GM12878 (cell line): ENCODE data around the gene SPINK8. TPM values are rescaled to one million over a fixed set of nuclear protein-coding genes. Genes with fewer than 3 reads are reported as not detected.

Experiments
- ATAC-seq: fragments of 200-7000 bp; cut with Tn5 transposase; 3 replicates; pipeline ENCODE4 v1.9.1; 2020; ENCODE audit warnings: mild to moderate bottlenecking, moderate library complexity
- BruUV-seq: library from RNA; stranded (reverse); fragments of 400-500 nt; replicated peaks from 2 replicates; lab custom pipeline; 2021; lab: Mats Ljungman, UMichigan
- CTCF ChIA-PET: fragments of 300-600 bp; sonication (Branson Sonifier 250); formaldehyde crosslinking; extraction: SDS; loops from one replicate; lab custom pipeline; 2021; ENCODE audit warnings: inconsistent platforms; lab: Yijun Ruan, JAX
- POLR2A ChIA-PET: fragments of 350-600 bp; formaldehyde crosslinking; extraction: SDS; loops from one replicate; lab custom pipeline; 2021; ENCODE audit warnings: inconsistent platforms; lab: Charles Lee
- RAD21 ChIA-PET: fragments of 300-600 bp; sonication (Branson Sonifier 250); formaldehyde crosslinking; loops from one replicate; lab custom pipeline; 2023; ENCODE audit warnings: antibody characterized with exemption; ENCODE audit not compliant: unreplicated experiment; lab: Charles Lee
- SMC1A ChIA-PET: fragments of 300-600 bp; sonication (Branson Sonifier 250); formaldehyde crosslinking; loops from one replicate; lab custom pipeline; 2023; ENCODE audit not compliant: unreplicated experiment, uncharacterized antibody; lab: Charles Lee
- DNase-seq: peaks from one replicate; pipeline ENCODE4 v3.0.0-alpha.2; 2011; ENCODE audit warnings: low read depth, low spot score
- FAIRE-seq: peaks from 3 replicates; lab custom pipeline; 2011; peaks lifted over from hg19 to GRCh38; lab: Jason Lieb, UNC
- H2AFZ ChIP-seq: 2 replicates; pipeline ENCODE4 v1.6.0; 2011; ENCODE audit warnings: low read depth, low read length, control low read depth; ENCODE audit not compliant: control insufficient read depth
- H3K27ac ChIP-seq: 2 replicates; pipeline ENCODE4 v1.5.1; 2011; ENCODE audit warnings: control low read depth; ENCODE audit not compliant: control insufficient read depth, insufficient read depth
- H3K27me3 ChIP-seq, 2 experiments: replicated peaks in 1 of 2; 2 replicates each; pipeline versions ENCODE4 v1.6.0 to v1.6.1; 2011; ENCODE audit warnings: low read length in 1 of 2; ENCODE audit not compliant: control insufficient read depth in 2 of 2, insufficient read depth in 2 of 2
- H3K36me3 ChIP-seq, 2 experiments: 2 replicates each; pipeline ENCODE4 v1.5.1; 2011; ENCODE audit warnings: low read length in 1 of 2; ENCODE audit not compliant: control insufficient read depth in 2 of 2, insufficient read depth in 2 of 2
- H3K4me1 ChIP-seq: 2 replicates; pipeline ENCODE4 v1.6.1; 2011; ENCODE audit warnings: mild to moderate bottlenecking, low read length, moderate library complexity, mixed read lengths; ENCODE audit not compliant: control insufficient read depth, insufficient read depth
- H3K4me2 ChIP-seq: 2 replicates; pipeline ENCODE4 v1.6.0; 2011; ENCODE audit warnings: control low read depth; ENCODE audit not compliant: control insufficient read depth, insufficient read depth
- H3K4me3 ChIP-seq: fragments of 200-600 bp; sonication (generic); 2 replicates; pipeline ENCODE4 v1.5.1; 2016
- H3K79me2 ChIP-seq: 2 replicates; pipeline ENCODE4 v1.6.0; 2011; ENCODE audit warnings: low read length; ENCODE audit not compliant: control insufficient read depth, insufficient read depth
- H3K9ac ChIP-seq: 2 replicates; pipeline ENCODE4 v1.8.0; 2011; ENCODE audit warnings: low read length, control low read depth, mixed read lengths; ENCODE audit not compliant: control insufficient read depth, insufficient read depth
- H3K9me3 ChIP-seq: replicated peaks from 3 replicates; pipeline ENCODE4 v1.5.1; 2011; ENCODE audit warnings: mild to moderate bottlenecking, low read length; ENCODE audit not compliant: control insufficient read depth, insufficient read depth
- H4K20me1 ChIP-seq: 2 replicates; pipeline ENCODE4 v1.6.0; 2011; ENCODE audit not compliant: control insufficient read depth, insufficient read depth
- CBX5 ChIP-seq: sonication (generic); IDR thresholded peaks from 2 replicates; pipeline ENCODE4 v1.6.1; 2016; ENCODE audit warnings: low read depth, moderate library complexity, mild to moderate bottlenecking, inconsistent platforms
- EGR1 ChIP-seq, 2 experiments: IDR thresholded peaks; 1 replicate in 1 of 2; 2 replicates in 1 of 2; pipeline ENCODE4 v1.6.1; 2011 to 2012; ENCODE audit warnings: low read depth in 2 of 2, low read length in 2 of 2, borderline replicate concordance in 1 of 2, mild to moderate bottlenecking in 1 of 2, moderate library complexity in 1 of 2
- IRF3 ChIP-seq: fragments of 450-650 bp; IDR thresholded peaks from 2 replicates; pipeline ENCODE4 v1.6.1; 2014; ENCODE audit warnings: mild to moderate bottlenecking
- MAX ChIP-seq: IDR thresholded peaks from 2 replicates; pipeline ENCODE4 v1.6.1; 2012; ENCODE audit warnings: low read depth, low read length, improper control_type of control experiment
- NR2F1 ChIP-seq: fragments of 450-650 bp; conservative IDR thresholded peaks from 2 replicates; pipeline ENCODE4 v1.6.1; 2017; ENCODE audit warnings: mild to moderate bottlenecking
- PAX5 ChIP-seq: IDR thresholded peaks from 2 replicates; pipeline ENCODE4 v1.6.1; 2011; ENCODE audit warnings: low read depth, low read length, borderline replicate concordance
- SKIL ChIP-seq: fragments of 450-650 bp; IDR thresholded peaks from 2 replicates; pipeline ENCODE4 v1.6.1; 2017; ENCODE audit warnings: mild to moderate bottlenecking, low read depth, inconsistent platforms; ENCODE audit not compliant: poor library complexity, severe bottlenecking
- SP1 ChIP-seq: IDR thresholded peaks from one replicate; pipeline ENCODE4 v1.6.1; 2011; ENCODE audit warnings: low read depth, low read length
- SREBF2 ChIP-seq: IDR thresholded peaks from 2 replicates; pipeline ENCODE4 v1.6.1; 2012; ENCODE audit warnings: mild to moderate bottlenecking, low read length
- USF1 ChIP-seq: IDR thresholded peaks from 2 replicates; pipeline ENCODE4 v1.6.1; 2011; ENCODE audit warnings: borderline replicate concordance, low read depth, mild to moderate bottlenecking, moderate library complexity, mixed read lengths, low read length; ENCODE audit not compliant: insufficient read depth; ENCODE audit errors: extremely low read length
- WRNIP1 ChIP-seq: IDR thresholded peaks from 2 replicates; pipeline ENCODE4 v1.6.1; 2011; ENCODE audit warnings: low read depth, low read length, improper control_type of control experiment, borderline replicate concordance
- ZBTB40 ChIP-seq: fragments of 450-650 bp; IDR thresholded peaks from 2 replicates; pipeline ENCODE4 v1.6.1; 2016; ENCODE audit warnings: mild to moderate bottlenecking, moderate library complexity, borderline replicate concordance
- WGBS: methylation state at CpG from one replicate; pipeline ENCODE4 v1.1.6; 2016; ENCODE audit warnings: low lambda C conversion rate; ENCODE audit not compliant: insufficient replicate concordance, insufficient coverage; ENCODE audit errors: missing lambda C conversion rate; 5-methylcytosine and 5-hydroxymethylcytosine counted together
- in situ Hi-C: fragments of 300-500 bp; cut with MboI; formaldehyde crosslinking; loops from 9 replicates; pipeline ENCODE4 v1.14.3; 2018; ENCODE audit warnings: mixed read lengths
- intact Hi-C: fragments of 100-400 bp; cut with micrococcal nuclease; formaldehyde crosslinking; loops from one replicate; pipeline ENCODE4 v1.14.2; 2022; ENCODE audit not compliant: unreplicated experiment
- polyA plus RNA-seq, 11 experiments: library from polyadenylated mRNA; depleted of rRNA in 4 of 11; unstranded in 6 of 11; stranded (reverse) in 5 of 11; fragments of >200 nt; fragmentation: Nextera tagmentation in 4 of 11; fragmentation: Illumina TruSeq in 1 of 11; extraction: Ambion mirVana in 4 of 11; extraction: Trizol in 1 of 11; gene quantifications; 1 replicate in 1 of 11; 2 replicates in 10 of 11; pipeline versions ENCODE4 v1.2.1 to v1.2.3, GENCODE V29; 2011 to 2016; ENCODE audit warnings: inconsistent platforms in 2 of 11, missing spikeins in 2 of 11, low read depth in 1 of 11
- total RNA-seq, 4 experiments: library from RNA; depleted of rRNA in 3 of 4; stranded (reverse); fragments of >200 nt in 3 of 4; fragmentation: Illumina TruSeq in 1 of 4; extraction: Trizol in 1 of 4; gene quantifications; 2 replicates each; pipeline versions ENCODE4 v1.2.1 to v1.2.3, GENCODE V29; 2013 to 2021

Gene SPINK8
- total and polyA plus RNA-seq, 10 of the 15 experiments (the other 5 are each of a cell fraction or from before 2014, with no cell fraction given), result not detected

- intact Hi-C loops, result no loop called here
- no peak overlapping the region for H3K27ac ChIP-seq
- H3K9ac ChIP-seq, result no peak overlapping the region
- no TSS peak for BruUV-seq
- H4K20me1 ChIP-seq, result no peaks in the 10 kb centered on the region
- no peaks in the 10 kb centered on the region for H3K79me2 ChIP-seq
- H3K36me3 ChIP-seq, result no peaks in the 10 kb centered on the region
- CTCF ChIA-PET, result no interaction called here
- 27% methylated on average over 5 of the region's 5 CpGs for WGBS
- no peaks in the 10 kb centered on the region for H3K9me3 ChIP-seq
- no peaks in the 10 kb centered on the region for H3K4me1 ChIP-seq
- in situ Hi-C loops, result no loop called here
- no peak overlapping the region for H3K4me3 ChIP-seq
- ATAC-seq (no peak), FAIRE-seq (no peak), DNase-seq (no peak)
- POLR2A ChIA-PET, result no interaction called here
- H3K27me3 ChIP-seq, result no peaks in the 10 kb centered on the region; a peak in 1 of 4 replicates
- H2AFZ ChIP-seq, result no peak overlapping the region
- RAD21 ChIA-PET, result no interaction called here
- SMC1A ChIA-PET, result no interaction called here
- H3K4me2 ChIP-seq, result no peak overlapping the region
- TF ChIP-seq USF1 (no peak), IRF3 (no peak), CBX5 (no peak), NR2F1 (no peak), SREBF2 (no peak), EGR1 (IDR thresholded peaks at IDR 0.05; ENCODE audit: borderline replicate concordance in 1 of 2, low read depth in 2 of 2, low read length in 2 of 2) (no peak), ZBTB40 (no peak), MAX (no peak), WRNIP1 (no peak), PAX5 (no peak), SP1 (no peak), SKIL (no peak)
These were observed 39.5 kb upstream of the SPINK8 start for GRCh38 chr3:48372862-48373435.
